GM18502 (cell line): ENCODE data around the gene VAV2.

Source experiments
- ATAC-seq: cut with Tn5 transposase; IDR thresholded peaks from one replicate; pipeline ENCODE4 v1.9.1; 2021; ENCODE audit warnings: mild to moderate bottlenecking; ENCODE audit not compliant: unreplicated experiment, poor library complexity

VAV2 gene, protein sequence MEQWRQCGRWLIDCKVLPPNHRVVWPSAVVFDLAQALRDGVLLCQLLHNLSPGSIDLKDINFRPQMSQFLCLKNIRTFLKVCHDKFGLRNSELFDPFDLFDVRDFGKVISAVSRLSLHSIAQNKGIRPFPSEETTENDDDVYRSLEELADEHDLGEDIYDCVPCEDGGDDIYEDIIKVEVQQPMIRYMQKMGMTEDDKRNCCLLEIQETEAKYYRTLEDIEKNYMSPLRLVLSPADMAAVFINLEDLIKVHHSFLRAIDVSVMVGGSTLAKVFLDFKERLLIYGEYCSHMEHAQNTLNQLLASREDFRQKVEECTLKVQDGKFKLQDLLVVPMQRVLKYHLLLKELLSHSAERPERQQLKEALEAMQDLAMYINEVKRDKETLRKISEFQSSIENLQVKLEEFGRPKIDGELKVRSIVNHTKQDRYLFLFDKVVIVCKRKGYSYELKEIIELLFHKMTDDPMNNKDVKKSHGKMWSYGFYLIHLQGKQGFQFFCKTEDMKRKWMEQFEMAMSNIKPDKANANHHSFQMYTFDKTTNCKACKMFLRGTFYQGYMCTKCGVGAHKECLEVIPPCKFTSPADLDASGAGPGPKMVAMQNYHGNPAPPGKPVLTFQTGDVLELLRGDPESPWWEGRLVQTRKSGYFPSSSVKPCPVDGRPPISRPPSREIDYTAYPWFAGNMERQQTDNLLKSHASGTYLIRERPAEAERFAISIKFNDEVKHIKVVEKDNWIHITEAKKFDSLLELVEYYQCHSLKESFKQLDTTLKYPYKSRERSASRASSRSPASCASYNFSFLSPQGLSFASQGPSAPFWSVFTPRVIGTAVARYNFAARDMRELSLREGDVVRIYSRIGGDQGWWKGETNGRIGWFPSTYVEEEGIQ

GRCh38 chr9:133991964-133992779 lies at the start of gene VAV2:
Gene VAV2, minus strand, starts transcription at chr9:133992324. Its CDS starts 46 bp downstream, at chr9:133992278.
- ATAC-seq, result peak; percentile 57

DNA sequence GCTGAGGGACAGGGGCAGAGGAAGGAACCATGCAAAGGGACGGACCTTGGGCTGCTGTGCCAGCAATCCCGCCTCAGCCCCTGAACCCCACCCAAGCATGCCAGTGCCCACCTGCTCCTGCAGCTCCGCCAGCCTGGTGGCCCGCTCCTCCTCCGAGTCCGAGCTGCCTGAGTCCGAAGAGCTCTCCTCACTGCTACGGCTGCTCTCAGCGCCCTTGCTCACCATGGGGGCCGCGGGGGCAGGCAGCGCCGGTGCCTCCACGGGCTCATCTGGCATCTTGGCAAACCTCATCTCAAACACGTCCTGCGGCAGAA lies 49.5 kb upstream of the VAV2 start:
- no peak for ATAC-seq

DNA sequence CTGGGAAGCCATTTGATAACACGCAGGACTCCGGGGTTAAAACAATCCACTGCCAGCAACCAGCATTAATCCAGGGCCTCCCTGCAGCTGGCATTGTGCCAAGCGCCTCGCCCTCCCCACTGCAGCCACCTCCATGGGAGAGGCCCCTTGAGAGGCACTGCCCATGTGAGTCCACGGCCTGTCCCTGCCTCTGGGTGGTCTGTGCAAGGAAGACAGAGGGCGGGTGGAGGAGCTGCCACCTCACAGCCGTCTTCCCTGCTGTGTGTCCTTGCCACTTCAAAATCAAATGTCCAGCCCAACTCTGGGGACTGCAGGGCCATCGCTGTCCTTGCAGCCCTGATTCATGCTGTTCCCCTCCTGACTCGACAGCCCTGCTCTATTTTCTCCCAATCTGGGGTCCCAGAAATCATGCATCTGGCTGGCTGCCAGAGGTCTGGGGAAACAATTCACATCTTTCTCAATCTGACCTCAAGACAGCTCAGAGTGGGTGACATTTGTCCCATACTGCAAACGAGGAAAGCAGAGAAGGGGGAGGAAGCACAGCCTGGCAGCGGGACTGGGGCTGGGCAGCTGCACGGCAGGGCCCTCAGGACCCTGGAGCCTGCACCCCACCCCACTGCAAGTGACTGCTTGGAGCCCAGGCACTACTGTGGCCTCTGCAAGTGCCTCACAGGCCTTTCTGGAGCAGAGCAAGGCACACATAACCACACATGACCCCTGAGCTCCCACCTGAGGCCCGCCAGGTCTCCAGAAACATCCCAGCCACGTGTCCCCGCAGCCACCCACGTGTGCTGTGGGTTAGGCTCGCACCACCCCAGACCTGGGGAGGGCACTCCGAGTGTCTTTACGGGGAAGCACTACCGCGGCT lies 48.9 kb upstream of the VAV2 start:
- ATAC-seq, result no peak

GRCh38 chr9:134040176-134040565 lies 48.0 kb upstream of the VAV2 start:
- ATAC-seq, result no peak

DNA sequence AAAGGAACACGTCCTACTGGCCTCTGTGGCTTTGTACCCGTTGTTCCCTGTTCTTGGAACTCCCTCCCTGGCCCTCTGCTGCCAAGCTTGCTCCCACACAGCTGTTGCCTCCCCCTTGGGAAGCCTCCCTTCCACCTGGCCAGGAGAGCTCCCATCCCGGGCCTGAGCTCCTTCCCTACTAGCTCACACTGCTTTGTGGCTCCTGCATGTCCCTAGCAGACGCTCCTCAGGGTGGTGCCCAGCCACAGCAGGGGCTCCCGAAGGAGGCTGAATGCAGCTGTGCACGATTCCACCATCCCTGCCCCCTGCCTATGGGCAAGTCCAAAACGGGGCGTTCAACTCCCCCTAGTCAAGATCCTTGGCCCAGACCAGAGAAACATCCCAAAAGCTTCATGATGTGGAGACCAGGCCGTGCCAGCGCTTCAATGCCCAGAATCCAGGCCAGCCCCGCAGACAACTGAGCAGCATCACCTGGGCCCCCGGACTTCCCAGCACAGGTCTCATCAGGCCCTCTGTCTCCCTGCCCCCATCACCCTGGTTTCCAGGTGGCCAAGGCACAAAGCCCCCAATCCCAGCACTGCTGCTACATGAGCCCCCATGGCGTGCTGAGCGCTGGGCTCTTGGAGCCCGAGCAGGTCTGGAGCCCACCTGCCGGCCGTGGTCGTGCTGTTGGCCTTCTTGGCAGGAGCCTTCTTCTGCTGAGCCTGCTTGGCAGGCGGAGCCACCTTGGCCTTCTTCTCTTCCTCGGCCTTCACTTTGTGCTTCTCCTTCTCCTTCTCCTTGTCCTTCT lies 47.5 kb upstream of the VAV2 start:
- no peak for ATAC-seq

- no peak for ATAC-seq
These were observed 45.5 kb upstream of the VAV2 start for GRCh38 chr9:134037641-134038040.

- ATAC-seq, result no peak
These were observed 44.0 kb upstream of the VAV2 start for GRCh38 chr9:134036130-134036529.

- ATAC-seq, result no peak
These were observed 43.2 kb upstream of the VAV2 start for GRCh38 chr9:134035041-134036039.

DNA sequence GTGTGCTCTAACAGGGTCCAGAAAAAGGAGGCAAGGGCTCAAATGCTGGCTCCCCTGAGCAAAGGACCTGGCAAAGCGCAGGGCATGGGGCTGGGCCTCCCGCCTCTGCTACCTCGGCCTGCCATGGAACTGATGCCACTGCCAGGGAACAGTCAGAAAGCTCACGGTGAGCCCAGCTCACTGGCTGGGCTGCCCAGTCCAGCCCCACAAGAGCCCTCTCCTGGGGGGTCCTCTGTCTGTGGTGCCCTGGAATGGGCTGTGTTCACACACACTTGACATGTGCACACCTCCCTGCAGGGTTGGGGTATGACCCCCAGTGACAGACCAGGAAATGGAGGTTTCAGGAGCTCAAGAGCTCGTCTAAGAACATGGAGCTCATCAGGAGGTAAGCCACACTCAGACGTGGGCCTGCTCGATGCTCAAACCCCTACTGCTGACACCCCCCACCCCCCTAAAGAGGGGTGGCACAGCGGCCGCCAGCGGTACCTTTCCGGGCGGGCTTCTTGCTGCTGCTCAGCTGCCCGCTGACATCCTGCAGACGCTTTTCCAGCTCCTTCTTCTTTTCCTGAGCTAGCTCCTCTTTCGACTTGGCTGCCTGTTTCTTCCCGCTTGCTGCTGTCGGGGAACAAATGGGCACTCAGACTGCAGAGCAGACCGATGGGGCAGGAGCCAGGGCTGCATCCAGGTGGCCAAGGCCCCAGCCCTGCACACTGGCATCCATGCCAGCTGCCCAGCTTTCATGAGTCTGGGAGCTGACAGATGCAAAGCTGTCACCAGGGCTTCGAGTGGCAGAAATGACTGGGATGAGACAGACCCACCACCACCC lies 42.3 kb upstream of the VAV2 start:
- no peak for ATAC-seq

DNA sequence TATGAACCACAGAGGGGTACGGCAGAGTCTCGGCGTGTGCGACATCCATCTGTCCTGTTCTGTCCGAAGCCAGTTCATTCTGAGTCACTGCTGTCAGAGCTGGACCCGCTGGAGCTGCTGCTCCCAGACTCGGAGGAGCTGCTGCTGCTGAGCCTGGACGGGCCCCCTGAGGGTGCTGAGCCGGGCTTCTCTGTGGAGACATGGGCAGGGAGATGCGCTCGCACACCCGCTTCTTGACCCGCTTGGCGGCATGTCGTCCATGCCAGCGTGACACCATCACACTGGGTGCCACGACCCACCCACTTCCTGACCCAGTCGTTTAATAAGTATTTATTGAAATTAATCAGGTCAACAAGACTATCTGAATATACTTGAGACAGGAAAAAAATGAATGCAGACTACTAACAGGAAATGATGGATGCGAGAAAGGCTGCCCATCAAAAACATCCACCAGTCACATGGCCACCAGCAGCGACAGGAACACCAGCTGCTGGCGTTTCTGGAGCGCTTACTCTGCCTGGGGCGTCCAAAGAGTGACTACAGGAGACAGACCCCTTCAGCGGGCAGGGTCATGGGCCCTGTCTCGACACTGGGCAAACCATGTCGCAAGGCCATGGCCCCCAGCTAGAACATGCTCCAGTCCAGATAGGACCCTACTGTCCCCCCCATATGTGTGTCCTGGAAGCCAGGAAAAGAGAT lies 41.5 kb upstream of the VAV2 start:
- ATAC-seq, result no peak

GRCh38 chr9:134032456-134033222 lies 40.5 kb upstream of the VAV2 start:
- no peak for ATAC-seq

GRCh38 chr9:134031783-134032182 lies 39.7 kb upstream of the VAV2 start:
- no peak for ATAC-seq

DNA sequence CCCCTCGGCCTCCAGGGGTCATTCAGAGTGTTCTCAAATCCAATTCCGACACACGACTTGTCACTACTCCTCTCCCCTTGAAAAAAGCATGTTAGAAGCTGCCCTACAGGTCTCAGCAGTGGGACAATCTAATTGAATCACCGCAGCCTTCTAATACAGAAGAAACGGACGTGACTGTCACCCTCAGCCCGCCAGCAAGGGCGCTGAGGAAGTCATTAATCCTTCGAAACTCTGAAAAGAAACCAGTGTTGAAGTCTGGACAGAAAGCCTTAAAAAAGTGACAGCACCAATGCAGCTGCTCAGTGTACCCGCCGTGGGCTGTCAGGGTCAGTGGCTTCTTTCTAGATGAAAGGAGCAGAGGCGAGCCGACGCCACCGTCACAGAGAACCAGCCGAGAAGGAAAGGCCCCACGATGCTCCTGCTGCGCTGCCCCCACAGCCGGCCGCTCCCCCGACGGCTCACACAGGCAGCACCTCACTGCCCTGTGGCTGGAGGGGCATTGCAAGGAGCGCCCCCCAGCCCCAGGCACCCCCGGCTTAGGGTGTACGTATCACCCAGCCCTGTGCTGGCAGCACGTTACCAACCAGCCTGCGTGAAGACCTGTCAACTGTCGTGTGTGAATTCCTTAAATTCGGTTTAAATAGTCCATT lies 38.8 kb upstream of the VAV2 start:
- no peak for ATAC-seq

DNA sequence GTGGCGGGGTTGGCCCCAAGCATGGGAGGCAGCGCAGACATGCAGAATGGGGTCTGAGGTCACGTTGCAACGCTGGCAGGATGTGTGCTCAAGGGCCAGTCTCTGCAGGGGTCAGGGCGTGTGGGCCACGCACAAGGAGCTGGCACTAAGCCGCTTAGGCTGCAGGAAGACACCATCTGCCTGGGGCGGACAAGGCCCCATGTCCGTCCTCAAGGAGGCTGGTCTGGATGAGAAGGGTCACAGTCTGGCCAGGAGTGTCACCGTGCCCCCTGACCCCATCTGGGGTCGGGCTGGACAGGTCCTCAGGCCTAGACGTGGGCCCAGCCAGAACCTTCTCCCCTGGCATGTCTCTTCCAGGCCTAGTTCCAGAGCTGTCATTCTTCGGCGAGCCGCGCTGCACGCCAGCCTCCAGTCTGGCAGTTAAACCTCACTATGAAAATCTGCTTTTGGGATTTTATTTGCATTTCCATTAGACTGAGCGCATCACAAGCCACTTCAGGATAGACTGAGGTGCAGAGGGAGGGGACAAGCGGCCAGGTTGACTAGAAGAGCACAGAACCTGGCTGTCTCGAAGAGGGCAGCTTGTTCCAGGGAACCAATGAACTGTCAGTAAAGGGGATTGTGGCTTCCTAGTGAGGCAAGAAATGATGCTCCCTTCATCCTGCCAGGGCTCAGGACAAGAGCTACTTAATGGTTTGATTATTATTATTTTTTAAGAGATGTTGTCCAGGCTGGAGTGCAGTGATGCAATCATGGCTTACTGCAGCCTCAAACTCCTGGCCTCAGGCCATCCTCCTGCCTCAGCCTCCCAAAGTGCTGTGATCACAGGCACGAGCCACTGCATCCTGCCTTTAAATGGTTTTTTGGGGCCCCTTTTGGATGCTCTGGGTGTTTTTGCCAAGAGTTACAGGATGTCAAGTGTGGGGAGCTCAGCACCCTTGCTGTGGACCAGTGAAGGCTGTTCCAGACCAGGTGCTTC lies 37.4 kb upstream of the VAV2 start:
- ATAC-seq, result no peak
